ENCODE measurements around the gene SRSF6. TPM values are rescaled to one million over a fixed set of nuclear protein-coding genes. Genes with fewer than 3 reads are reported as not detected.

SRSF6 gene
- total RNA-seq, 2 donors from 2014 or later, result 42.2 to 90.4 TPM

- no peak overlapping the region for H3K4me3 ChIP-seq
- peaks cover 4 to 11% of the 10 kb centered on the region in 2 donors for H3K4me1 ChIP-seq (ENCODE audit: control insufficient read depth in 1 of 2, low read depth in 2 of 2)
- H3K9me3 ChIP-seq, result no peaks in the 10 kb centered on the region
- no peak for TF ChIP-seq CTCF (IDR thresholded peaks at IDR 0.05)
- peaks cover 43% of the 10 kb centered on the region for H3K36me3 ChIP-seq
- H3K27ac ChIP-seq, result no peak overlapping the region
- no peak for DNase-seq (ENCODE audit: low spot score)
- no peak for ATAC-seq (ENCODE audit: insufficient number of reproducible peaks, low FRiP score, low read depth)
- no peaks in the 10 kb centered on the region for H3K27me3 ChIP-seq (replicated peaks; ENCODE audit: insufficient read depth)
Measured at GRCh38 chr20:43465625-43465943, 7.9 kb downstream of the SRSF6 start.

GRCh38 chr20:43467589-43467988, 9.9 kb downstream of the SRSF6 start:
- Histone ChIP-seq H3K27me3 (replicated peaks; ENCODE audit: insufficient read depth) (no peaks in the 10 kb centered on the region), H3K36me3 (peaks cover 27% of the 10 kb centered on the region), H3K27ac (no peak overlapping the region), H3K4me3 (no peak overlapping the region), H3K9me3 (no peaks in the 10 kb centered on the region), H3K4me1 (ENCODE audit: control insufficient read depth in 1 of 2, low read depth in 2 of 2) (peaks cover 0 to 4% of the 10 kb centered on the region in 2 donors)
- DNase-seq (ENCODE audit: low spot score) (no peak), ATAC-seq (ENCODE audit: insufficient number of reproducible peaks, low FRiP score, low read depth) (no peak)
- no peak for TF ChIP-seq CTCF (IDR thresholded peaks at IDR 0.05)

- ATAC-seq (ENCODE audit: insufficient number of reproducible peaks, low FRiP score, low read depth) (no peak), DNase-seq (ENCODE audit: low spot score) (no peak)
- TF ChIP-seq CTCF (IDR thresholded peaks at IDR 0.05), result no peak
- Histone ChIP-seq H3K36me3 (peaks cover 3% of the 10 kb centered on the region), H3K9me3 (no peaks in the 10 kb centered on the region), H3K27me3 (replicated peaks; ENCODE audit: insufficient read depth) (no peaks in the 10 kb centered on the region), H3K27ac (no peak overlapping the region), H3K4me1 (ENCODE audit: control insufficient read depth in 1 of 2, low read depth in 2 of 2) (peaks cover 0 to 4% of the 10 kb centered on the region in 2 donors), H3K4me3 (no peak overlapping the region)
Measured at GRCh38 chr20:43472671-43473380, 15.1 kb downstream of the SRSF6 start.

- no peak for DNase-seq (ENCODE audit: low spot score)
- ATAC-seq (ENCODE audit: insufficient number of reproducible peaks, low FRiP score, low read depth), result no peak
- Histone ChIP-seq H3K27me3 (replicated peaks; ENCODE audit: insufficient read depth) (no peaks in the 10 kb centered on the region), H3K27ac (no peak overlapping the region), H3K4me3 (no peak overlapping the region), H3K9me3 (no peaks in the 10 kb centered on the region), H3K36me3 (peaks cover 3% of the 10 kb centered on the region), H3K4me1 (ENCODE audit: control insufficient read depth in 1 of 2, low read depth in 2 of 2) (peaks cover 0 to 4% of the 10 kb centered on the region in 2 donors)
- TF ChIP-seq CTCF (IDR thresholded peaks at IDR 0.05), result no peak
Measured at GRCh38 chr20:43473381-43473704, 15.6 kb downstream of the SRSF6 start.

- TF ChIP-seq CTCF (IDR thresholded peaks at IDR 0.05), result no peak
- Histone ChIP-seq H3K9me3 (no peaks in the 10 kb centered on the region), H3K4me3 (no peak overlapping the region), H3K4me1 (ENCODE audit: control insufficient read depth in 1 of 2, low read depth in 2 of 2) (peaks cover 0 to 4% of the 10 kb centered on the region in 2 donors), H3K27me3 (replicated peaks; ENCODE audit: insufficient read depth) (no peaks in the 10 kb centered on the region), H3K27ac (no peak overlapping the region), H3K36me3 (no peaks in the 10 kb centered on the region)
- ATAC-seq (ENCODE audit: insufficient number of reproducible peaks, low FRiP score, low read depth) (no peak), DNase-seq (ENCODE audit: low spot score) (no peak)
Measured at GRCh38 chr20:43477193-43477592, 19.5 kb downstream of the SRSF6 start.

Measured in thoracic aorta (tissue), 2 donors.